GM12872 (cell line): ENCODE data around the gene AHNAK2.

Experiments
- TF ChIP-seq, protein P1 (sequence below): IDR thresholded peaks from 3 replicates; pipeline ENCODE4 v1.5.1; 2011; ENCODE audit warnings: low read depth, mild to moderate bottlenecking, low read length, moderate library complexity; ENCODE audit not compliant: insufficient read depth

AHNAK2 gene

GRCh38 chr14:104971447-104972240 lies 6.5 kb downstream of the AHNAK2 start:
- TF ChIP-seq, protein P1, sequence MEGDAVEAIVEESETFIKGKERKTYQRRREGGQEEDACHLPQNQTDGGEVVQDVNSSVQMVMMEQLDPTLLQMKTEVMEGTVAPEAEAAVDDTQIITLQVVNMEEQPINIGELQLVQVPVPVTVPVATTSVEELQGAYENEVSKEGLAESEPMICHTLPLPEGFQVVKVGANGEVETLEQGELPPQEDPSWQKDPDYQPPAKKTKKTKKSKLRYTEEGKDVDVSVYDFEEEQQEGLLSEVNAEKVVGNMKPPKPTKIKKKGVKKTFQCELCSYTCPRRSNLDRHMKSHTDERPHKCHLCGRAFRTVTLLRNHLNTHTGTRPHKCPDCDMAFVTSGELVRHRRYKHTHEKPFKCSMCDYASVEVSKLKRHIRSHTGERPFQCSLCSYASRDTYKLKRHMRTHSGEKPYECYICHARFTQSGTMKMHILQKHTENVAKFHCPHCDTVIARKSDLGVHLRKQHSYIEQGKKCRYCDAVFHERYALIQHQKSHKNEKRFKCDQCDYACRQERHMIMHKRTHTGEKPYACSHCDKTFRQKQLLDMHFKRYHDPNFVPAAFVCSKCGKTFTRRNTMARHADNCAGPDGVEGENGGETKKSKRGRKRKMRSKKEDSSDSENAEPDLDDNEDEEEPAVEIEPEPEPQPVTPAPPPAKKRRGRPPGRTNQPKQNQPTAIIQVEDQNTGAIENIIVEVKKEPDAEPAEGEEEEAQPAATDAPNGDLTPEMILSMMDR: no peak

GRCh38 chr14:104970231-104971068 lies 7.7 kb downstream of the AHNAK2 start:
- TF ChIP-seq, protein P1: no peak

DNA sequence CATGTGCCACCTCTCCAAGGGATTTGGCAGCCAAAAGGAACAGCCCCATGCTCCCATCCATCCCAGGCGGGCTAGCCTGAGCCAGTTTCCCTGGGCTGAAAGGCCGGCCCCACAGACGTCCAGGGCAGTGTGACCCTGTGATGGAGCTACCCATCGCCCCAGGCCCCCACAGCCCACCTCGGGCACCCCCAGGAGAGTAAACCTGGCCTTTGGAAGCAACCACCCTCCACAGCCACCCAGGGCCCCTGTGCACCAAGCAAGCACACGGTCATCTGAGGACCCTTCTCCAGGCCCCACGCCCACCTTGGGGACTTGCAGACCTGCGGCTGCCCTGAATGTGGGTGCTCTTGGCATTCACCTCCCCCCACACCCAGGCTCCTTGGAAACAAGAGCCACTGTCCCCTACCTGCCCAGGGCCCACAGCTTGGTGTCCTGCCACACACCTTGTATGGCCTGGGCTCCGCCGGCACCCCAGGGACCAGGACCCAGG lies 8.4 kb downstream of the AHNAK2 start:
- TF ChIP-seq, protein P1: no peak

GRCh38 chr14:104968541-104969401 lies 9.4 kb downstream of the AHNAK2 start:
- TF ChIP-seq, protein P1: no peak

DNA sequence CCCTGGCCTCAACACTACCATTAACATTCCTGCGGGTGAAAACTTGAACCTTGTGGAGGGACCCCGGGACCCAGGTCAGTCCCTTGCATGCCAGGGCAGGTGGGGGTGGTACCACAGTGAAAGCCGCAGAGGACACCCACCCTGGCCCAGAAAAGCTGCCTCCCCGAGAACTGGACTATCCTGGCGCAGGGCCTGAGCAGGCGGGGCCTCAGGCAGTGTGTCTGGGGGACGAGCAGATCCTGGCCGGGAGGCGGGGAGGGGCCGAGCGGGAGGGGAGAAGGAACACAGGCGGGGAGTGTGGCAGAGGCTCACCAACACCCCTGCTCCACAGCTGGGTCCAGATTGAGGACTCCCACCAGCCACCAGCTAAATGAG lies 10.0 kb downstream of the AHNAK2 start:
- TF ChIP-seq, protein P1: no peak

GRCh38 chr14:104967386-104968152 lies 10.6 kb downstream of the AHNAK2 start:
- TF ChIP-seq, protein P1: no peak
